AG09319 (cell line): ENCODE results near the gene MTMR3.

Experiments used
- DNase-seq: peaks from one replicate; pipeline ENCODE4 v3.0.0-alpha.2; 2010; ENCODE audit warnings: low read depth; ENCODE audit errors: extremely low read depth
- TF ChIP-seq, protein P1 (sequence below): IDR thresholded peaks from 2 replicates; pipeline ENCODE4 v1.5.1; 2011; ENCODE audit warnings: low read depth, mild to moderate bottlenecking, inconsistent platforms, low read length, moderate library complexity

Gene MTMR3

GRCh38 chr22:29871684-29872083 is 11.3 kb upstream of the MTMR3 start:
- TF ChIP-seq, protein P1, sequence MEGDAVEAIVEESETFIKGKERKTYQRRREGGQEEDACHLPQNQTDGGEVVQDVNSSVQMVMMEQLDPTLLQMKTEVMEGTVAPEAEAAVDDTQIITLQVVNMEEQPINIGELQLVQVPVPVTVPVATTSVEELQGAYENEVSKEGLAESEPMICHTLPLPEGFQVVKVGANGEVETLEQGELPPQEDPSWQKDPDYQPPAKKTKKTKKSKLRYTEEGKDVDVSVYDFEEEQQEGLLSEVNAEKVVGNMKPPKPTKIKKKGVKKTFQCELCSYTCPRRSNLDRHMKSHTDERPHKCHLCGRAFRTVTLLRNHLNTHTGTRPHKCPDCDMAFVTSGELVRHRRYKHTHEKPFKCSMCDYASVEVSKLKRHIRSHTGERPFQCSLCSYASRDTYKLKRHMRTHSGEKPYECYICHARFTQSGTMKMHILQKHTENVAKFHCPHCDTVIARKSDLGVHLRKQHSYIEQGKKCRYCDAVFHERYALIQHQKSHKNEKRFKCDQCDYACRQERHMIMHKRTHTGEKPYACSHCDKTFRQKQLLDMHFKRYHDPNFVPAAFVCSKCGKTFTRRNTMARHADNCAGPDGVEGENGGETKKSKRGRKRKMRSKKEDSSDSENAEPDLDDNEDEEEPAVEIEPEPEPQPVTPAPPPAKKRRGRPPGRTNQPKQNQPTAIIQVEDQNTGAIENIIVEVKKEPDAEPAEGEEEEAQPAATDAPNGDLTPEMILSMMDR, result no peak
- no peak for DNase-seq

GRCh38 chr22:29872144-29872893 is 10.7 kb upstream of the MTMR3 start:
- DNase-seq, result no peak
- TF ChIP-seq, protein P1, result no peak

DNA sequence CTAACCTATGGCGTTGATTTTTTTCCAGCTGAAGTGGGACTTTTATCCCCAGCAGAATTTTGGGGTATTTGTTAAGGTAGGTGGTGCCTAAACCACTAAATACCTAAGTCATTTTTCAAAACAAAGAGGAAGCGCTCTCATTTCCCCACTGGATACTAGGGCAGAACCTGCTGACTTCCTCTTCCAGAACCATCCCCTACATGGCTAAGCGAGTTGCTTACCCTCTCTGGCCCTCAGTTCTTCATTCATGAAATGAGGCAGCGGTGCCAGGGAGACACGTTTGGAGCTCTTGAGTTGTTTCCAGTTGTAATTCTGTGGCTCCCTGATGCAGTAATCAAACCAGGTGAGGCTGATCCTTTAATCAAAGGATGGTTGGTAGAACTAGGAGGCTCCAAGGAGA is 10.0 kb upstream of the MTMR3 start:
- DNase-seq, result no peak
- TF ChIP-seq, protein P1, result no peak

GRCh38 chr22:29873943-29874342 is 9.0 kb upstream of the MTMR3 start:
- TF ChIP-seq, protein P1, result no peak
- no peak for DNase-seq

- TF ChIP-seq, protein P1, result no peak
Observed at GRCh38 chr22:29877620-29878019, 5.4 kb upstream of the MTMR3 start.

DNA sequence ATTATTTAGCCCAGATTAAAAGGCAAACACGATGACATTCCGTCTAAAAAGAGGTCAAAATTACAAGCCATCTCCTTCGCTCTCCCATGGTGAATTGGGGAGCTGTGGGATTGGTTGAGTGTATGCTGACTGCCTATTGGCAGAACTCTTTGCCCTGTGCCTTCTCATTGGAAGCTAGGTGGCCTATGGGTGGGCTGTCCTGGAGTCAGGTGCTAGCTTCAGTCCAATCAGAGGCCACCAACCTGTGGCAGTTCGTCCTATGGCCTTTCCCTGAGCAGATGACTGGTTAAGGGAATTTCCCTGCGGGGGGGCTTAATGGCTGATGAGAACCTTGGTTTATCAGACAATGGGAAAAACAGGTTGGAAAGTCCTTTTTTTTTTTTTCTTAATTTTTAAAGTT is 3.2 kb upstream of the MTMR3 start:
- TF ChIP-seq, protein P1, result no peak
- no peak for DNase-seq

More at GRCh38 chr22:29877620-29878019, 5.4 kb upstream of the MTMR3 start:
- DNase-seq, result no peak

DNA sequence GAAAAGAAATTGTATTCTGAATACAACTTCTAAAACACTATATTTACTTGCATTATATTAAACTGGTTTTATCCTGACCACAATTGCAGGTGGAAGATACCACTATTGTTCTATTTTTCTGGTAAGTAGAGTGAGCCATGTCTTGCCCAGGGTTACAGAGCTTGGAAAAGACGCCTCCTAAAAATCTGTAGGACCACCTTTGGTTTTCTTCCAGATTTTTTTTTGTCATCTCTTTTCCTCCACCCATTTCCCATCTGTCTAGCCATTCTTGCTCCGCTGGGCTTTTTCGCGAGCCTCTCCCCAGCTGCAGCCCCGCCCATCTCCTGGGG is 294 bp upstream of the MTMR3 start:
- TF ChIP-seq, protein P1, result no peak
- DNase-seq, result peak; percentile 61
